ENCODE measurements around the gene PPARG.

PPARG gene

DNA sequence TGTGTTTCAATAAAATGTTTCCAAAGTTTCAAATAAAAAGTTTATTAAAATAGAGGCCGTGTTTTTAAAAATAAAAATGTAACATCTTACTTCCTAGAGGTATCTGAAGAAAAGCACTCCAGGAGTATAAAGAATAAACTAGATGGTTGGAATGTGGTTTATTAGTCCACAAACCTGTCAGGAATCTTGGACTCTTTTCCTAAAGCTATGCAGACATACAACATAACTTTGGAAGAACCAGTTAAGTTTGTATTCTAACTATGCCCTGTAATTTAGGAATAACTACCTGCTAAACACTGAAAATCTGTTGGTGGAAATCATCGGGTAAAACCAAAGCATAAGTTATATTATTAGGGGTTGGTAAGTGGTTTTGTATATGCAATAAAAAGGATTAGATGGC lies 51.6 kb downstream of the PPARG start:
- TF ChIP-seq, protein P1, sequence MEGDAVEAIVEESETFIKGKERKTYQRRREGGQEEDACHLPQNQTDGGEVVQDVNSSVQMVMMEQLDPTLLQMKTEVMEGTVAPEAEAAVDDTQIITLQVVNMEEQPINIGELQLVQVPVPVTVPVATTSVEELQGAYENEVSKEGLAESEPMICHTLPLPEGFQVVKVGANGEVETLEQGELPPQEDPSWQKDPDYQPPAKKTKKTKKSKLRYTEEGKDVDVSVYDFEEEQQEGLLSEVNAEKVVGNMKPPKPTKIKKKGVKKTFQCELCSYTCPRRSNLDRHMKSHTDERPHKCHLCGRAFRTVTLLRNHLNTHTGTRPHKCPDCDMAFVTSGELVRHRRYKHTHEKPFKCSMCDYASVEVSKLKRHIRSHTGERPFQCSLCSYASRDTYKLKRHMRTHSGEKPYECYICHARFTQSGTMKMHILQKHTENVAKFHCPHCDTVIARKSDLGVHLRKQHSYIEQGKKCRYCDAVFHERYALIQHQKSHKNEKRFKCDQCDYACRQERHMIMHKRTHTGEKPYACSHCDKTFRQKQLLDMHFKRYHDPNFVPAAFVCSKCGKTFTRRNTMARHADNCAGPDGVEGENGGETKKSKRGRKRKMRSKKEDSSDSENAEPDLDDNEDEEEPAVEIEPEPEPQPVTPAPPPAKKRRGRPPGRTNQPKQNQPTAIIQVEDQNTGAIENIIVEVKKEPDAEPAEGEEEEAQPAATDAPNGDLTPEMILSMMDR (IDR thresholded peaks at IDR 0.05; ENCODE audit: borderline replicate concordance, insufficient read depth, low read depth, low read length), result no peak
- no peak overlapping the region for H3K4me3 ChIP-seq (ENCODE audit: low read depth, low read length)

DNA sequence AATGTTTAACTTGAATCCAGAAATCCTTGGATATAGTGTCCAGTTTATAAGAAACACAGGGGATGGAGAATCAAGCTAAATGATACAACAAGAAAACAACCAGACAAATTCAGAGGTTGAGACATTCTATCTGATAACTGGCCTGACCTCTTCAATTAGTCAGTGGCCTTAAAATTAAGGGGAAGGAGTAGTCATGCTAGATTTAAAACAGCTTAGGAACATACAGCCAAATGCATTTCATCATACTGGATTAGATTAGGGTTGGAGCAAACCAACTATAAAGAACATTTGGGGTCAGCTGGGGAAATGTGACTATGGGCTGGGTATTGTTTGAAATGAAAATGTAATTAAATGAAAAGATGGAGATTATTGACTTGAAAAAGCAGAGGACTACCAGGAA lies 53.3 kb downstream of the PPARG start:
- no peak overlapping the region for H3K4me3 ChIP-seq (ENCODE audit: low read depth, low read length)
- TF ChIP-seq, protein P1 (IDR thresholded peaks at IDR 0.05; ENCODE audit: borderline replicate concordance, insufficient read depth, low read depth, low read length), result no peak

DNA sequence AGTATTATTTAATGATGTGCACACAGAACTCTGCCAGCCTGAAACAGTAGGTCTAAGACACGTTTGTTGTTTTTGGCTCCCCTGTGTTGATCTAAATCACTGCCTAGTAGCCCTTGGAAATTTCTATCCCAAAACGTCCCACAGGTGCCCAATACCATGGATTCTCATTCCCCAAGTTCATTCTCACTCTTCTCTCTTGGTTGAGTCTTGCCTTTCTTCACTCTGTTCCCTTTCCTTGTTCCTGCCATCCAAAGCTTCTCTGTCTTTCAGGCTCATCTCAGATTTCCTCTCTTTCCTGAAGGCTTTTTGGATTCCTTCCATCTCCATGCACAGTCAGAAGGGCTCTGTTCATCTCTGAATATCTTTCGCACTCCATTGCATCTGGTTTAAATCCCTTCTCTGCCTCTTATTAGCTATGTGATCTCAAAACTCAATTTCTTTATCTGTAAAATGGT lies 54.2 kb downstream of the PPARG start:
- TF ChIP-seq, protein P1 (IDR thresholded peaks at IDR 0.05; ENCODE audit: borderline replicate concordance, insufficient read depth, low read depth, low read length), result no peak
- H3K4me3 ChIP-seq (ENCODE audit: low read depth, low read length), result no peak overlapping the region

DNA sequence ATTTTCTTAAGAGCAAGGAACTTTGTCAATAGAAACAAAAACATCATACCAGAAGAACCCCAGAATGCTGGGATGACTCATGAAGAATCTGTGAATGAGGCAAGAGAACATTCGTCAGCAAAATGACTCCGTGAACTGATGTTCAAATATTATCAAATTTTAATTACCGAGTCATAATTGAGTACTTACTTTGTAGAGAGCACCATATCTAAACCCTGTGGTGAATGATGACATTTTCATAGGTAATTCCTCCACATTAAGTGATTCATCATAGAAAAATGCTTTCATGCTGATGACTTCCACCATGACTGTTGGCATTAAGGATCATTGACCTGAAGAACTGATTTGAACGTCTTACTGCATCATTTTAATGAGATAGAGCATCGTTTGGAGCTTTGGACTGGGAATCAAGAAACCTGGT lies 56.3 kb downstream of the PPARG start:
- TF ChIP-seq, protein P1 (IDR thresholded peaks at IDR 0.05; ENCODE audit: borderline replicate concordance, insufficient read depth, low read depth, low read length), result no peak
- H3K4me3 ChIP-seq (ENCODE audit: low read depth, low read length), result no peak overlapping the region

DNA sequence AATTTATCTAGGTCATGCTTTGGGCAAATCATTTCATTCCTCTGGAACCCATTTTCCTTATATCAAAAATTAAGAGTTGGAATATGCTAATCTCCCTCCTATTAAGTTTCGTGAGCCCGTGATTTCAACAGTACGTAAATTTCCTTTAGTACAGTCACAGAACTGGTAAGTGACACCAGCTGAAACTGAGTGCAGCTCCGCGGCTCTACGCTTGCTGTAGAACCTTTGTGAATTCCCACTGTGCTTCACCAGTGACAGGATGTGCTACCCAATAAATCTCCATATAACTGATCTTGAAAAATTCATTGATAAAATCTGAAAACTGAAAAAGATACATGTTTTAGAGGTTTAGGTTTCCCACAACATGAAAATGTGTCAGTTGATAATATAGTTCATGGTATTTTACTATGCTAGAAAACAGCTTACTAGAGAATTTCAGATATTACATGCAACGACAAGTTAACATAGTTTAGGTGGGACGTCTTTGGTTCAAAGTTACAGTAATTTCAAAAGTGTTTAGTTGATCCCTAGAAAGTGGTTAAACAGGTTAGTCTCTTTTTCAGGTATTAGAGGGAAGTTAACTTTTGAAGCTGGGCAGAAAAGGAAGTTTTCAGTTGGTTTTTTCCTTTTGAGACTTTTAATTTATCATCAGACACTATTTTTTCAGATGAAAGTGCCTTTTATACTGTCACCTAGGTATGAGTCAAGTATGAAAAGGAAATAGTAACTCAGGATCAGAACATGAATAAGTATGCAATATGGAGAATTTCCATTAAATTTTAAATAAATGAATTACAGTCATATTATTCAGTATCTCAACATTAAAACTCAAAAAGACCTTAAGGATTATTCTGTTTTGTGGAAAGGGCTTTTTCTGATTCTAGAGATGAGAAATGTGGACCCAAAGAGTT lies 57.0 kb downstream of the PPARG start:
- no peak overlapping the region for H3K4me3 ChIP-seq (ENCODE audit: low read depth, low read length)
- TF ChIP-seq, protein P1 (IDR thresholded peaks at IDR 0.05; ENCODE audit: borderline replicate concordance, insufficient read depth, low read depth, low read length), result no peak

DNA sequence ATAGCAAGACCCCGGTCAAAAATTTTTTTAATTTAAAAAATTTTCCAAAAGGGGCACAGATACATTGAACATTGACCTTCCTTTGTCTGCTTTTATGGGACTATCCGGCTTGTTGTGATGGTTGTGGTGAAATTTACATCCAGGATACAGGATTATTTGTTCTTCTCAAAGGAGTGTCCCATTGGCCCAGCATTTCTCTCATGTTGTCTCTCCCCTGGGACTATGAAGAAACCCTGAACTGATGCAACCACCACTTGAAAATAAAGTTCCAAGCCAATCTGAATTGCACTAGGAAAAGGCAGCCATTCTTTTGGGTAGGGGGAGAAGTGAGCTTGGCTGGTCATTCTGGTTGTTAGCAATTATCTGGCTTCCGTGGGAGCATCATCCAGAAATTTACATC lies 58.4 kb downstream of the PPARG start:
- TF ChIP-seq, protein P1 (IDR thresholded peaks at IDR 0.05; ENCODE audit: borderline replicate concordance, insufficient read depth, low read depth, low read length), result no peak

More for the DNA sequence above, 58.4 kb downstream of the PPARG start:
- no peak overlapping the region for H3K4me3 ChIP-seq (ENCODE audit: low read depth, low read length)
